HG02981 (cell line): ENCODE data around the gene PSMD14.

Experiments
- ATAC-seq: cut with Tn5 transposase; IDR thresholded peaks from one replicate; pipeline ENCODE4 v1.9.1; 2021; ENCODE audit warnings: mild to moderate bottlenecking, moderate library complexity; ENCODE audit not compliant: unreplicated experiment

Gene PSMD14

DNA sequence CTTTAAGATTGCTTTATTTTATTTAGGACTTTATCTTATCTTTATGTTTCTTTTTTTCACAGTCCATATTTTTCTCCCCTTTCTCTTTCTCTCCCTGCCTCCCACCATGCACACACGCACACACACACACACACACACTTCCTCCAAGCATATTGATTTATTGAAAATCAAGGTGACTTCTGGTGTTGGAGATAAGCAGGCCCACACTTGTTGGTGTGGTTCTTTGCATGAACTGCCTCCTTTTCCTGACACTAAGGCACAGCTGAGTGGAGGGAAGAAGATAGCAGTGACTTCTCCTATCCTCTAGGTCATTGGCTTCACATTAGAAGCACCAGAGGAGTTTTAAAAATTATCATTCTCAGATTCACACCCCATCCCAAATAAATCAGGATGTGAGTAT lies 125.9 kb downstream of the PSMD14 start:
- no peak for ATAC-seq

DNA sequence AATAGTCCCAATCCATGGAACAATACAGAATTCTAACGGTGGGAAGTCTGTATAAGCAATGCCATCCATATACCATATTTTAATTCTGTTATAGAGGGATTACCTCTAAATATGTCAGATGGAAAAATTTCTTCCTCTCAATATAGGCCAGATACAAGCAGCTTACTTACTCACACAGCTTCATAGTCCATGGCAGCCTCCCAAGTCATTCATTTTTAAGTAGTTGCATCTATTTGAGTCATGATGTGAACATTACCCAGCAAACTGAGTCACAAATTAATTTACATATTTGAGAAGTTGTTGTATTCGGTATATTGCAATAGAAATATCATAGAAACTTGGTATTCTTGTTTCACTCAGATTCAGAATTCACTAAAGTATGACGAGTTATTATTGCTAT lies 128.2 kb downstream of the PSMD14 start:
- ATAC-seq, result no peak

DNA sequence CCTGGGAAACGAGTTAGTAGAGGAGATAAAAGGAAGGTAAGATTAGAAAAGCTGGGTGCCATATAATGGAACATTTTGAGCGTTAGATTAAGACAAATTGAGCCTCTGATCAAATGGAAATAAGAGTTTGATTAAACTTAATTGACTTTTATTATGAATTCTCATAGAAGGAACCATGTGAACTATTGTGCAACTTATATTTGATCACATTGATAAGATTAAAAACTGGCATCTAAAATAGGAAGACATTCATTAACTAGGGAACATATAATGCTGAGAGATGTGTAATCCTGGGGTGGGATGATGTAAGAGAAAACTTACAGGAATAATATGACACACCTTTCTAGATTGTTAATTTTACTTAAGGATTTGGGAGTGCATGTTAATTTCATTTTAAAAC lies 130.4 kb downstream of the PSMD14 start:
- no peak for ATAC-seq

DNA sequence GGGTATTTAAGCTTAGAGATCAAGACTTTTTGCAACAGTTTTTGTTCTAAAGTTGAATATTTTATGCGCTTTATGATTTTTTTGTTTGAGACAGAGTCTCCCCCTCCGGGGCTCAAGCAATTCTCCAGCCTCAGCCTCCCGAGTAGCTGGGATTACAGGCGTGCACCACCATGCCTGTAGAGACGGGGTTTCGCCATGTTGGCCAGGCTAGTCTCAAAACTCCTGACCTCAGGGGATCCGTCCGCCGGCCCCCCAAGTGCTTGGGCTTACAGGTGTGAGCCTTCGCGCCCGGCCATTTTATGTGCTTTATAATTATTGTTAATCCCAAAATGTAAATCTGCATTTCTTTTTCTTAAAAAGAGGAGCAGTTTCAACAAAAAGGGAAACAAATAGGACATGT lies 136.9 kb downstream of the PSMD14 start:
- no peak for ATAC-seq

DNA sequence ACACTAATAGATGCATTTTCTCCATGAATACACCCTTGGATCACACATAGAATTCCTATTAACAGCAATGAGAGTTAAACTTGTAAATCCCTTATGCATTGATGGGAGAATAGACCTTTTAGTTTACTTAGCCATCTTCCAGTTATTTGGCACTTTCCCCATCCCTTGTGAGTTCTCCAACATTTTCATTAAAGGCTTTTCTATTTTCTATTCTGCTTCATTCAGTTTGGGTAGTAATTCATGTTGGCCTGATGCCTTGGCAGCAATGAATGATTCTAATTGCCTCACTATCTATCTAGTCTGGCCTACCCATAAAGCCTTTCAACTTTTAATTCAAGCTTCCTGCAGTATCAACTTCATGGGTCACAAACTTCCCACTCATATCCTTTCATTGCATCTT lies 140.2 kb downstream of the PSMD14 start:
- ATAC-seq, result no peak
